ENCODE data around the gene NR3C1.

DNA sequence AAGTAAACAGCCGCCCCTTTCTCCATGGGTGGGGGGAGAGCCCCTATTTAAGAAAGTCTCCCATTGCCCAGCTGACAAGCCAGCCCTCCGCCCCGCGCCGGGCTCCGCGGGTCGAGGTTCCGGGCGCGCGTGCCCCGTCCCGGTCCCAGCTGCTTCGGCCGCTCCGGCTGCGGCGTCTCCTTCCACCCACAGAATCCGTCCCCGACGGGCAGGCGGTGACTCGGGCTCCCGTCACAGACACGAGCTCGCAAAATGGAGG is 223 bp downstream of the NR3C1 start:
- TF ChIP-seq, protein P1, sequence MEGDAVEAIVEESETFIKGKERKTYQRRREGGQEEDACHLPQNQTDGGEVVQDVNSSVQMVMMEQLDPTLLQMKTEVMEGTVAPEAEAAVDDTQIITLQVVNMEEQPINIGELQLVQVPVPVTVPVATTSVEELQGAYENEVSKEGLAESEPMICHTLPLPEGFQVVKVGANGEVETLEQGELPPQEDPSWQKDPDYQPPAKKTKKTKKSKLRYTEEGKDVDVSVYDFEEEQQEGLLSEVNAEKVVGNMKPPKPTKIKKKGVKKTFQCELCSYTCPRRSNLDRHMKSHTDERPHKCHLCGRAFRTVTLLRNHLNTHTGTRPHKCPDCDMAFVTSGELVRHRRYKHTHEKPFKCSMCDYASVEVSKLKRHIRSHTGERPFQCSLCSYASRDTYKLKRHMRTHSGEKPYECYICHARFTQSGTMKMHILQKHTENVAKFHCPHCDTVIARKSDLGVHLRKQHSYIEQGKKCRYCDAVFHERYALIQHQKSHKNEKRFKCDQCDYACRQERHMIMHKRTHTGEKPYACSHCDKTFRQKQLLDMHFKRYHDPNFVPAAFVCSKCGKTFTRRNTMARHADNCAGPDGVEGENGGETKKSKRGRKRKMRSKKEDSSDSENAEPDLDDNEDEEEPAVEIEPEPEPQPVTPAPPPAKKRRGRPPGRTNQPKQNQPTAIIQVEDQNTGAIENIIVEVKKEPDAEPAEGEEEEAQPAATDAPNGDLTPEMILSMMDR (IDR thresholded peaks at IDR 0.05), result no peak
- TF ChIP-seq POLR2A (IDR thresholded peaks at IDR 0.05) (no peak), POLR2AphosphoS5 (IDR thresholded peaks at IDR 0.05; ENCODE audit: insufficient read depth in 1 of 2, low read depth in 1 of 2) (no peak)
